GM15510 (cell line): Measurements from ENCODE around the gene RBPJL.

Source experiments
- POLR2A ChIP-seq: IDR thresholded peaks from 3 replicates; pipeline ENCODE4 v1.6.1; 2011; ENCODE audit warnings: borderline replicate concordance; ENCODE audit not compliant: insufficient read length; ENCODE audit errors: extremely low read depth

RBPJL gene

GRCh38 chr20:45288860-45289259 is 17.8 kb upstream of the RBPJL start:
- TF ChIP-seq POLR2A: no peak

GRCh38 chr20:45289942-45290676 is 16.5 kb upstream of the RBPJL start:
- TF ChIP-seq POLR2A: no peak

- TF ChIP-seq POLR2A: no peak
Observed at GRCh38 chr20:45290677-45291355, 15.8 kb upstream of the RBPJL start.

- no peak for TF ChIP-seq POLR2A
Observed at GRCh38 chr20:45291526-45291925, 15.1 kb upstream of the RBPJL start.

GRCh38 chr20:45292343-45292742 is 14.3 kb upstream of the RBPJL start:
- no peak for TF ChIP-seq POLR2A

- no peak for TF ChIP-seq POLR2A
Observed at GRCh38 chr20:45293041-45294002, 13.3 kb upstream of the RBPJL start.

GRCh38 chr20:45294003-45294368 is 12.7 kb upstream of the RBPJL start:
- no peak for TF ChIP-seq POLR2A

- no peak for TF ChIP-seq POLR2A
Observed at GRCh38 chr20:45294659-45295058, 12.0 kb upstream of the RBPJL start.

GRCh38 chr20:45297786-45298497 is 8.7 kb upstream of the RBPJL start:
- no peak for TF ChIP-seq POLR2A

GRCh38 chr20:45299786-45300185 is 6.9 kb upstream of the RBPJL start:
- no peak for TF ChIP-seq POLR2A

- TF ChIP-seq POLR2A: no peak
Observed at GRCh38 chr20:45300961-45301360, 5.7 kb upstream of the RBPJL start.

GRCh38 chr20:45301824-45302271 is 4.8 kb upstream of the RBPJL start:
- TF ChIP-seq POLR2A: no peak

GRCh38 chr20:45303586-45304463 is 2.8 kb upstream of the RBPJL start:
- no peak for TF ChIP-seq POLR2A
